Esophagus squamous epithelium (tissue), 5 donors: ENCODE results near the gene INA. TPM values are rescaled to one million over a fixed set of nuclear protein-coding genes. Genes with fewer than 3 reads are reported as not detected.

Experiments
- DNase-seq: peaks from one replicate; lab custom pipeline; 2025; lab: John Stamatoyannopoulos, UW
- H3K27ac ChIP-seq, 4 donors: fragments of 200-600 bp; sonication (generic); one replicate each; pipeline ENCODE4 v1.5.1; 2016 to 2019; ENCODE audit warnings: mild to moderate bottlenecking in 1 of 4
- H3K27me3 ChIP-seq, 4 donors: fragments of 200-600 bp; sonication (generic); 1 replicate in 3 of 4; 2 replicates in 1 of 4; pipeline versions ENCODE4 v1.5.1 to v1.6.0; 2017 to 2021; ENCODE audit warnings: antibody characterized with exemption in 1 of 4
- H3K36me3 ChIP-seq, 3 donors: fragments of 200-600 bp; sonication (generic); one replicate each; pipeline ENCODE4 v1.5.1; 2016 to 2019
- H3K4me1 ChIP-seq, 3 donors: fragments of 200-600 bp; sonication (generic); one replicate each; pipeline ENCODE4 v1.5.1; 2017 to 2019
- H3K4me3 ChIP-seq, 4 donors: fragments of 200-600 bp; sonication (generic); 1 replicate in 3 of 4; 2 replicates in 1 of 4; pipeline ENCODE4 v1.5.1; 2016 to 2019; ENCODE audit warnings: mild to moderate bottlenecking in 2 of 4, moderate library complexity in 1 of 4
- H3K9me3 ChIP-seq, 3 donors: fragments of 200-600 bp; sonication (generic); one replicate each; pipeline ENCODE4 v1.5.1; 2016 to 2019
- POLR2A ChIP-seq, 4 donors: fragments of 450-650 bp; IDR thresholded peaks; one replicate each; pipeline ENCODE4 v1.6.1; 2017; ENCODE audit warnings: antibody characterized with exemption in 4 of 4, mild to moderate bottlenecking in 4 of 4, moderate library complexity in 3 of 4
- WGBS, 2 donors: methylation state at CpG; one replicate each; pipeline ENCODE4 v1.1.5; 2018; 5-methylcytosine and 5-hydroxymethylcytosine counted together
- intact Hi-C: fragments of 100-400 bp; cut with DNase I; formaldehyde crosslinking; loops from one replicate; pipeline ENCODE4 v1.15.0; 2022
- total RNA-seq, 4 donors: library from RNA; depleted of rRNA; stranded (reverse); fragments of >200 nt; gene quantifications; one replicate each; pipeline ENCODE4 v1.1.0, GENCODE V29; 2016
- TF ChIP-seq, protein P1 (sequence below), 6 experiments: fragments of 450-650 bp in 4 of 6; fragments of 200-600 bp in 2 of 6; sonication (generic) in 2 of 6; IDR thresholded peaks; one replicate each; pipeline ENCODE4 v1.5.1; 2016 to 2019; ENCODE audit warnings: antibody characterized with exemption in 6 of 6, mild to moderate bottlenecking in 4 of 6, moderate library complexity in 4 of 6
- donor health status: DM: yes; HTN: yes; CAD: no.

Gene INA
- total RNA-seq, 4 donors from 2014 or later: 0.38 to 2.5 (median 1.4) TPM

GRCh38 chr10:103265717-103266329 lies 11.1 kb upstream of the INA start:
- TF ChIP-seq POLR2A (IDR thresholded peaks at IDR 0.05): no peak
- TF ChIP-seq, protein P1, sequence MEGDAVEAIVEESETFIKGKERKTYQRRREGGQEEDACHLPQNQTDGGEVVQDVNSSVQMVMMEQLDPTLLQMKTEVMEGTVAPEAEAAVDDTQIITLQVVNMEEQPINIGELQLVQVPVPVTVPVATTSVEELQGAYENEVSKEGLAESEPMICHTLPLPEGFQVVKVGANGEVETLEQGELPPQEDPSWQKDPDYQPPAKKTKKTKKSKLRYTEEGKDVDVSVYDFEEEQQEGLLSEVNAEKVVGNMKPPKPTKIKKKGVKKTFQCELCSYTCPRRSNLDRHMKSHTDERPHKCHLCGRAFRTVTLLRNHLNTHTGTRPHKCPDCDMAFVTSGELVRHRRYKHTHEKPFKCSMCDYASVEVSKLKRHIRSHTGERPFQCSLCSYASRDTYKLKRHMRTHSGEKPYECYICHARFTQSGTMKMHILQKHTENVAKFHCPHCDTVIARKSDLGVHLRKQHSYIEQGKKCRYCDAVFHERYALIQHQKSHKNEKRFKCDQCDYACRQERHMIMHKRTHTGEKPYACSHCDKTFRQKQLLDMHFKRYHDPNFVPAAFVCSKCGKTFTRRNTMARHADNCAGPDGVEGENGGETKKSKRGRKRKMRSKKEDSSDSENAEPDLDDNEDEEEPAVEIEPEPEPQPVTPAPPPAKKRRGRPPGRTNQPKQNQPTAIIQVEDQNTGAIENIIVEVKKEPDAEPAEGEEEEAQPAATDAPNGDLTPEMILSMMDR (IDR thresholded peaks at IDR 0.05): no peak
- intact Hi-C loops: no loop called here
- H3K4me3 ChIP-seq: no peak overlapping the region
- DNase-seq: no peak
- H3K4me1 ChIP-seq: no peaks in the 10 kb centered on the region
- no peaks in the 10 kb centered on the region for H3K9me3 ChIP-seq
- 26 to 58% methylated on average over 5 to 11 of the region's 11 CpGs for WGBS, 2 donors
- peaks cover 0 to 67% (median 0%) of the 10 kb centered on the region in 4 donors for H3K27me3 ChIP-seq
- H3K27ac ChIP-seq: no peak overlapping the region
- H3K36me3 ChIP-seq: no peaks in the 10 kb centered on the region

DNA sequence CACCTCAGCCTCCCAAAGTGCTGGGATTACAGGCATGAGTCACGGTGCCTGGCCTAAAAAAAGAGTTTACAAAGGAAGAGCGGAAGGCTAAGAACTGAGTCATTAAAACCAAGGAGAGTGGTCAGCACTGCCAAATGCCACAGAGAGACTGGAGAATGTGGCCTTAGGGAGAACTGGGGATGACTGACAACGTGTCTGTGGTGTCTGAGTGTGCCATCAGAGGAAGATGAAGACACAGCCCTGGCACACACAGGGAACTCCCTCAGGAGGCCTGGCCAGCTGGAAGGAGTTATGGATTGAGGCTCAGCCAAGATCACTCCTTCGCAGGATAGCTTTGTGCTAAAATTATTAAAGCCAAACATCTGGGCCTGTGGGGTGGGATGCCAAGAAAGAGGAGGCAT lies 3.9 kb upstream of the INA start:
- intact Hi-C loops: no loop called here
- Histone ChIP-seq H3K9me3 (no peaks in the 10 kb centered on the region), H3K27me3 (peaks cover 9 to 47% (median 14%) of the 10 kb centered on the region in 4 donors), H3K4me1 (peaks cover 13 to 34% (median 16%) of the 10 kb centered on the region in 3 donors), H3K36me3 (no peaks in the 10 kb centered on the region), H3K4me3 (no peak overlapping the region), H3K27ac (no peak overlapping the region)
- 16 to 42% methylated on average over 3 to 4 of the region's 4 CpGs for WGBS, 2 donors
- DNase-seq: no peak
- TF ChIP-seq POLR2A (IDR thresholded peaks at IDR 0.05): no peak
- TF ChIP-seq, protein P1 (IDR thresholded peaks at IDR 0.05): no peak

- 20 to 22% methylated on average over 11 to 14 of the region's 21 CpGs for WGBS, 2 donors
- intact Hi-C loops: no loop called here
- Histone ChIP-seq H3K4me1 (peaks cover 13 to 37% (median 16%) of the 10 kb centered on the region in 3 donors), H3K27ac (no peak overlapping the region), H3K27me3 (peaks cover 15 to 72% (median 19%) of the 10 kb centered on the region in 4 donors), H3K4me3 (peak overlapping the region in 2 of 4 donors; percentile 35 to 51), H3K36me3 (no peaks in the 10 kb centered on the region), H3K9me3 (no peaks in the 10 kb centered on the region)
- TF ChIP-seq, protein P1 (IDR thresholded peaks at IDR 0.05): no peak
- no peak for TF ChIP-seq POLR2A (IDR thresholded peaks at IDR 0.05)
- no peak for DNase-seq
Observed at GRCh38 chr10:103276251-103276895, 565 bp upstream of the INA start.

DNA sequence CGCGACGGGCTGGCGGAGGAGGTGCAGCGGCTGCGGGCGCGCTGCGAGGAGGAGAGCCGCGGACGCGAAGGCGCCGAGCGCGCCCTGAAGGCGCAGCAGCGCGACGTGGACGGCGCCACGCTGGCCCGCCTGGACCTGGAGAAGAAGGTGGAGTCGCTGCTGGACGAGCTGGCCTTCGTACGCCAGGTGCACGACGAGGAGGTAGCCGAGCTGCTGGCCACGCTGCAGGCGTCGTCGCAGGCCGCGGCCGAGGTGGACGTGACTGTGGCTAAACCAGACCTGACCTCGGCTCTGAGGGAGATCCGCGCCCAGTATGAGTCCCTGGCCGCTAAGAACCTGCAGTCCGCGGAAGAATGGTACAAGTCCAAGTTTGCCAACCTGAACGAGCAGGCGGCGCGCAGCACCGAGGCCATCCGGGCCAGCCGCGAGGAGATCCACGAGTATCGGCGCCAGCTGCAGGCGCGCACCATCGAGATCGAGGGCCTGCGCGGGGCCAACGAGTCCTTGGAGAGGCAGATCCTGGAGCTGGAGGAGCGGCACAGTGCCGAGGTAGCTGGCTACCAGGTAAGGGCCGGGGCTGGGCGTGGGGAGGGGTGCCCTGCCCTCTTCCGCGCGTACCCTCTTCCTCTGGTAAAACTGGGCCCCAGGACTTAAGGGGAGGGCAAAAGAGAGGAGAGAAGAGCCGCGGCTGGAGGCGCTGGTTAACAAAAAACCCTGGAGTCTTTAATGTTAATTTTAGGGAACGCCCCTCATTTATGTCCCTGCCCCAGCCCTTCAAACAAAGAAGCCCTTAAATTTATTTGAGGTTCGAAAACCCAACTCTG lies 987 bp downstream of the INA start:
- TF ChIP-seq POLR2A (IDR thresholded peaks at IDR 0.05): no peak
- TF ChIP-seq, protein P1 (IDR thresholded peaks at IDR 0.05): no peak
- H3K9me3 ChIP-seq: no peaks in the 10 kb centered on the region
- H3K27me3 ChIP-seq: peaks cover 15 to 85% (median 19%) of the 10 kb centered on the region in 4 donors
- DNase-seq: no peak
- no peak overlapping the region for H3K27ac ChIP-seq
- peaks cover 13 to 34% (median 16%) of the 10 kb centered on the region in 3 donors for H3K4me1 ChIP-seq
- H3K36me3 ChIP-seq: no peaks in the 10 kb centered on the region
- H3K4me3 ChIP-seq: peak overlapping the region in 3 of 4 donors; percentile 14 to 51 (median 35)
- intact Hi-C loops: no loop called here
- 21 to 28% methylated on average over 14 to 25 of the region's 76 CpGs for WGBS, 2 donors

GRCh38 chr10:103278537-103278823 lies 1.5 kb downstream of the INA start:
- WGBS, 2 donors: 33 to 44% methylated on average over 4 to 11 of the region's 12 CpGs
- no peak overlapping the region for H3K27ac ChIP-seq
- H3K27me3 ChIP-seq: peaks cover 15 to 89% (median 19%) of the 10 kb centered on the region in 4 donors
- no peak overlapping the region for H3K4me3 ChIP-seq
- TF ChIP-seq, protein P1 (IDR thresholded peaks at IDR 0.05): no peak
- no peak for TF ChIP-seq POLR2A (IDR thresholded peaks at IDR 0.05)
- H3K4me1 ChIP-seq: peaks cover 8 to 28% (median 16%) of the 10 kb centered on the region in 3 donors
- H3K36me3 ChIP-seq: no peaks in the 10 kb centered on the region
- no peak for DNase-seq
- H3K9me3 ChIP-seq: no peaks in the 10 kb centered on the region
- intact Hi-C loops: no loop called here
